HG03045 (cell line): Measurements from ENCODE around the gene YWHAQ.
A peak's percentile ranks its signal among the peaks of the same experiment; 100 is the strongest.

Source experiments
- ATAC-seq: cut with Tn5 transposase; IDR thresholded peaks from one replicate; pipeline ENCODE4 v1.9.1; 2021; ENCODE audit warnings: mild to moderate bottlenecking, moderate library complexity; ENCODE audit not compliant: unreplicated experiment

The YWHAQ gene

DNA sequence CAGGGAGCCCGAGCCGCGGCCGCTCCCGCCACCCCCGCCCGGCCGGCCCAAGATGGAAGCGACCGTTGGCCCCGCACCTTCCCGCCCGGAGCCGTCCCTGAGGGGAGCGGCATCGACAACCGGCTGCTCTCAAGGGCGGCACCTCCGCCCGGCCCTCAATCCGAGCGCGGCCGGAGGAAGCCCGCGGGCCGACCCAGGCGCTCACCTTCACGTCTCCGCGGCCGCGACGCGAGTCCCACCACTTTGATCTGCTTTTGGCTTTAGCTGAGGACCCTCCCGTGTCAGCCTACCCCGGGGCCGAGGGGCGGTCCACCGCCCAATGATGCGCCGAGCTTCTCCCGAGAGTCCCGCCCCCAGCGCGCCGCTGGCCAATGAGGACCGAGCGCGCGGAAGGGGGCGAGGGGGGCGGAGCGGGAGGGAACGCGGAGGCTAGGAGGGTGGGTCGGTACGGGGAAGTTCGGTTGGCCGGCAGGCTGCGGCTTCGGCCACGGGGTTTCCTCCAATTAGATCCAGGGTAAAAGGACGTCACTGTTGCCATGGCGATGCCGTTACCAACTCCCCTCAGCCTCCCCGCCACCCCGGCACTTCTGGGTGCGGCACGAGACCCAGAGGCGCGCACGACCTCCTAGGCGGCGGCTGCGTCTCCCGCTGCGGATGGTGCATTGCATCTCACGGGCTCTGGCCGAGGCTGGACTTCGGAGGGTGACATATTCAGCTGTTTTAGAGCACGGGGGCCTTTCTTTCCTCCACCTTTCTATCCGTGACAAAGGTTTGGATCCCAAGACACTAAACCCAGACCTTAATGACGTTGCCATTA lies at the start of gene YWHAQ:
YWHAQ (minus strand) TSS at position 262 of the 817 bp plus-strand sequence. CDS start 545 bp downstream, outside the sequence.
- ATAC-seq = peak; percentile 94

DNA sequence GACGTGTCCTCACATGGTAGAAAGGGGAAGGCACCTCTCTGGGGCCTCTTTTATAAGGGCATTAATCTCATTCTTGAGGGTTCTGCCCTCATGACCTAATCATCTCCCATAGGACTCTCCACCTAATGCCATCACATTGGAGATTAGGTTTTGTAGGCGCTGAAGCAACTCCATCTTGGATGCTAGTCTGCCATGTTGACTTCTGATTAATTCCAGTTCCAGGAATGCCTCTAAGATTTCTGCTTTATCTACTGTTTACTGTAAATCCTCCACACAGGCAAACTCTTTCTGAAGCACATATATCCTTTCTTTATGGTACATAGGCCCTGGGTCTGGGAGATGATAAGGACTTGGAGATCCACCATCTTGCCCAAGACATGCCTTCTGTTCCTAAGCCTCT lies 49.3 kb upstream of the YWHAQ start:
- ATAC-seq = no peak

DNA sequence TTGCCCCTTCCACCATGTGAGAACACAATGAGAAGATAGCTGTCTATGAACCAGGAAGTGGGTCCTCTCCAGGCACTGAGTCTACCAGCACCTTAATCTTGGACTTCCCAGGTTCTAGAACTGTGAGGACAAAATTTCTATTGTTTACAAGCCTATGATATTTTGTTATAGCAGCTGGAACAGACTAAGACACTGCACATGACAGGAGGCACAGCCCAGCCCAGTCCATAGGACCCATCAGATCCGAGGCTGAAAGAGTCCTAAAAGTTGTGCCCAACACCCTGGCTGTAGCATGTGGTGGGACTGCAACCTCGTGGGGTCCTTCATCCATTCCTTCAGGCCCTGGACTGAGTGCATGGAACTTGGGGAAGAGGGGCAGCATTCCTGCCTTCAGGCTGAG lies 48.4 kb upstream of the YWHAQ start:
- no peak for ATAC-seq

DNA sequence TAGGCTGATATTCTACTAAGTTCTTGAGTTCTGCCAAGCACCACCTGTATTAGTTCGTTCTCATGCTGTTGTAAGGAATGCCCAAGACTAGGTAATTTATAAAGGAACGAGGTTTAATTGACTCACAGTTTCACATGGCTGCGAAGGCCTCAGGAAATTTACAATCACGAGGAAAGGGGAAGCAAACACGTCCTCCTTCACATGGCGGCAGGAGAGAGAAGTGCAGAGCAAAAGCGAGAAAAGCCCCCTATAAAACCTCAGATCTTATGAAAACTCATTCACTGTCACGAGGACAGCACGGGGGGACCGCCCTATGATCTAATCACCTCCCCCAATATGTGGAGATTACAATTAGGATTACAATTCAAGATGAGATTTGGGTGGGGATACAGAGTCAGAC lies 47.7 kb upstream of the YWHAQ start:
- ATAC-seq = no peak

DNA sequence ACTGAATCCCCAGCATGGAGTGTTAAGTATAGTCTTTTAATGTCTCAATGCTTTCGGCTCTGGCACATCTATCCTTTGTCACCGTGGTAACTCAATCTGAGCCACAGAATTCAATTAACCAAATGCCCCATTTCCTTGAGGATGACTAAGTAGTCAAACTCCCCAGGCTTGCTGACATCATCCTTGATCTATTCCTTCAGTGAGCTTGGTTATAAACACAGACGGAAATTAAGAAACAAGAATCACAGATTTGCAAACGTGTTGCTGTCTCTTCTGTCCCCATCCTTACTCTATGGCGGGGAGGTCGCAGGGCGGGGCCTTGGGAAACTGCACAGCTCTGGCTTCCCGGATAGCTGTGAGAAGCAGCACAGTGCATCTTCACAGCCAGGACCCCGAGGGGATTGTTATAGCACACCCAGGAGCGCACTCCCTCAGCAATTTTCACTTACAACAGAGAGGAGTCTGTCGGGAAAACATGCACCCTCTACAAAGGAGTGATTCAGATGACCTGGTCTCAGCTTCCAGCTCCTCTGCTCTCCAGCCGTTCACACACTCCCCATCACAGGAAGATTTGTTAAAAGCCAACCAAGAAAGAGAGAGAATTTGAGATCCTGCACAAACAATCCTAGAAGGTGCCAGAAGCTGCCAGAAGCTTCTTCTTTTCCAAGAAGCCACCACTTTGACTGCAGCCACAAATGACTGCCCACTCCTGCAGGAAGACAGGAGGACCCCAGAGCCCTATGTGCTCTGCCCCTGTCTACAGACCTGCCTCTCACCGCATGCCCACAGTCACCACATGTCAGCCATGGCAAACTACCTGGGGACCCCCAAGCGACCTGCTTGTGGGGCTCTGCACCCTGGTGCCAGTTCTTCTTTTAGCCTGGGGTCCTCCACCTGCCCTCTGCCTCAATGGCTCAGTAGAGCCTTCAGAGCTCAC lies 44.9 kb upstream of the YWHAQ start:
- ATAC-seq = no peak

DNA sequence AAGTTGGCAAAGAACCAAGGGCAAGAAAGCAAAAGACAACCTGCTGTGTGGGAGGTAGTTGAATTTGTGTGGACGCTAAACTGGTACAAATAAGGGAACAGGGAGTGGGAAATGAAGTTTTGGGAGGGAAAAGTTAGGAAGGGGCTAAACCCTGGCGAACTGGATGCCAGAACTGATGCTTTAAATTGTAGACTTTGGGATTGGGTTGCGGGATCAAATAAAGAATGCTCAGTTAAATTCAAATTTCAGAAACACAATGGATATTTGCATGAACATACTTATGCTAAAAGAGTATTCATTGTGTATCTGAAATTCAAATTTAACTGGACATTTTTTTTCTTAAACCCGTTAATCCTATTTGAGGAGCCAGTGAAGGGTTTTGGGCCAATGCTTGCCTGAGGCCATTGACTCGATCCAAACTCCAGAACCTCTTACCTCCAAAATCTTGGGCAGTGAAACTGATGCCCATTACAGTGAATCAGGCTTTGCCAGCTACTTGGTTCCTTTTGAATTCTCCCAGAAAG lies 44.2 kb upstream of the YWHAQ start:
- no peak for ATAC-seq

DNA sequence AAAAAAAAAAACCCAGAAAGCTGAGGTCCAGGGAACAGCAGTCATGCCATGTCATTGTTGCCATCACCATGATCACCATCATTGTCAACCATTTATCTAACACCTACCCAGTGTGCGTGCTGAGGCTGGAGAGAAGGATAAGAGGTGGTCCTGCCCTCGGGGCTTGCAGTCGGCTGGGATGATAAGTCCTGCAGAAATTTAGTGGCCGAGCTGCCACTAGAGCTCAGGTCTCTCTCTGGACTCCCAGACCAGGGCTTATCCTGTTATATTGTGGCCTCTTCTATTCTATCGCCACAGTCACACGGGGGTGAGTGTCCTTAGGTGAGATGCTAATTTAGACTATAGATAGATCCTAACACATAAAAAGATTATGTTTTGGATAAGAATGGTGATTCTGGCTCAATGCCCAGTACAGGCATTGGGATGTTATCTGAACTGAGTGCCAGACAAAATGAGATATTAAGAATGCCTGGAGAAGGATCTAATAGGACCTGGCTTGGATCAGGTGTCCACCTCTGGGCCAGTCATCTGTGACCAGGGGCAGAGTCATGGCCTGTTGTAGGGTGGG lies 43.2 kb upstream of the YWHAQ start:
- no peak for ATAC-seq

DNA sequence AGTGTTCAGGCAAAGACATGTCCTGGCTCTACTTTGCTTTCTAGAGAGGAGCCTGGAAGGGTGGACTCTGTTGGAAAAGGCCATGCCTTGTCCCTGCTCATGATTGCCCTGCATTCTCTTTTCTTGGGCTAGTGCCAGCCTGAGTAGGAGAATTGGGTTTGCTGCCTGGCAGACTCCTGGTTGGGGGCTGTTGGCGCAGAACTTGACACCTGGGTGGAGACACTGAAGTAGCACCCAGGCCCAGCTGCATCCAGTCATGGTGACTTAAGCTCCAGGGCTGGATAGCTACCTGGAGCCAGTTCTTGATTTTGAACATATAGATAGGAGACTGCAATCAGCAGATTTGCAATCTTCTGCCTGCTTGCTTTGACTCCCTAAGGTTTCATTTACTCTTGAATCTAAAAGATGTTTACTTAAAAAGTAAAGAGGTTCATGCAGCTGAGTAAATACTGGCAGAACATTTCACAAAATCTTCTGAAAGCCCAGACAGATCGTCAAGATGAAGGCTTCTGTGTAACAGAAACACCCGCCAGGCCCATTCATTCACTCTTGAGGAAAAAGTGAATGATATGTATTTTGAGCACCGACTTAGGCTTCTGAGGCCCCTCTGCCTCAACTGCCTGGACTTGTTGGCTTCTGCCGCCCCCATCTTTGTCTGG lies 38.0 kb upstream of the YWHAQ start:
- ATAC-seq = no peak

DNA sequence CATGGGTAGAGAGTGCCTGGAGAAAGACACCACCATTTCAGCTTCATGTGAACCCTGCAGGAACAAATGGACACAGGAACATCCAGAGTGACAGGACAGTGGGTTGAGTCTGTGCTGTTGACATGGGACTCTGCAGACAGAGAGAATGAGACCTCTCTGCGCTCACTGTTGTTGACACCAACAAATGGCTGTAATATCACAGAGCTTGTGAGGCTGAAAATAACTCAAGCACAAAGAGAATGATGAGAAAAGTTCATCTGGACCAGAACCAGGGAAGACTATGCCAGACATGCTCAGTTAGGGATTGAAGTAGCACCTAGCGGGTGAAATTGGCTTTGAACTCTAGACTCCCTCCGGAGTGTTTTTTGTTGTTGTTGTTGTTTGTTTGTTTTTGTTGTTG lies 37.0 kb upstream of the YWHAQ start:
- ATAC-seq = no peak

DNA sequence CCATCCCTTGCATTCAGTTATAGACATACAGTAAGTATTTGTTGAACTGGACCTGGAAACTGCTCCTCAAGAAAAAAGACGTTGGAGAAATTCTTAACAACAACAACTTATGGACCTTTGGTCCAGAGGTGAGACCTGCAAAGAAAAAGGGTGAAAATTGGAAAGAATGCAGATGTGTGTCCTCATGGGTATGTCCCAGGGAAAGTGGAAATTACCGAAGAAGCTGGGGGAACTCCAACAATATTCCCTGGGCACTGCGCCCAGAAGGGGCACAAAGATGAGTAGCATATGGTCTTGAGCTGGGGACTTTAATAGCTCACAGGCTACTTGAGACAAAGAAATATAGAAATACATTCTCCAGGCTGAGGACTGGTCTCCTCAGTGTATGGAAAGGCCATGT lies 35.5 kb upstream of the YWHAQ start:
- ATAC-seq = no peak

DNA sequence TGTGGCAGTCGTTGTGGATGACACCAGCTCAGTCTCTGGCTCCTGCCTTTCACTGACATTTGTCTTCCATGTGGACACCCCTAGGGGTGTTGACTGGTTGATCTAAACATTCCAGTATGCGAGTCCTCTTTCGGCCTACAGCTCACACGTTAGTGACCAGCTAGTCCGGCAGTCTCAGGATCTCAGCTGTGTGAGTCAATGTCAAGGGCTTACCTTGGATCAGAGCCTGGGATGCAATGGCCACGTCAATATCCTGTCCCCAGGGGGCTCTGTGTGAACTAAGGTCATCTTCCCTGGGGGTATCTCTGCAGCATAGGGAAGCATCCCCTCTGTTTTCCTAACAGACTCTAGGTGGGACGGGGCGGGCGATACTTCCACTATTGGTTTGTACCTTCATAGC lies 35.1 kb upstream of the YWHAQ start:
- no peak for ATAC-seq

DNA sequence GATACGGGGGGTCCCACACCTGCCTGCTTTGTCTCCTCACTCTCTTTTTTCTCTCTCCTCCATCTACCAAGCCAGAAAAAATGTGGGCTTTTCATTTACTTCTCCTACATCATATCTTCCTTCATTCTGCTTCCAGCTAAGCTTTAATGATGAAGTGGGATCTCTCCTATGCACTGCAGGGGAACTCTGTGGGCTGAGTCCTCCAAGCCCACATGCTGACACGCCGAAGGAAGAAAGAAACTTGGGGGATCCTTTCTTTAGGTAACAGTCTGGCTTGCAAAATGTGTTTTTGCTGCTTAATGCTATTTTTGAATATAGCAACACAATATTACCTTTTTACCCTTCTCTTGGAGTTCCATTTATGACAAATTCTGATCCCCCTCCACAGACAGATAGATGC lies 33.6 kb upstream of the YWHAQ start:
- no peak for ATAC-seq

DNA sequence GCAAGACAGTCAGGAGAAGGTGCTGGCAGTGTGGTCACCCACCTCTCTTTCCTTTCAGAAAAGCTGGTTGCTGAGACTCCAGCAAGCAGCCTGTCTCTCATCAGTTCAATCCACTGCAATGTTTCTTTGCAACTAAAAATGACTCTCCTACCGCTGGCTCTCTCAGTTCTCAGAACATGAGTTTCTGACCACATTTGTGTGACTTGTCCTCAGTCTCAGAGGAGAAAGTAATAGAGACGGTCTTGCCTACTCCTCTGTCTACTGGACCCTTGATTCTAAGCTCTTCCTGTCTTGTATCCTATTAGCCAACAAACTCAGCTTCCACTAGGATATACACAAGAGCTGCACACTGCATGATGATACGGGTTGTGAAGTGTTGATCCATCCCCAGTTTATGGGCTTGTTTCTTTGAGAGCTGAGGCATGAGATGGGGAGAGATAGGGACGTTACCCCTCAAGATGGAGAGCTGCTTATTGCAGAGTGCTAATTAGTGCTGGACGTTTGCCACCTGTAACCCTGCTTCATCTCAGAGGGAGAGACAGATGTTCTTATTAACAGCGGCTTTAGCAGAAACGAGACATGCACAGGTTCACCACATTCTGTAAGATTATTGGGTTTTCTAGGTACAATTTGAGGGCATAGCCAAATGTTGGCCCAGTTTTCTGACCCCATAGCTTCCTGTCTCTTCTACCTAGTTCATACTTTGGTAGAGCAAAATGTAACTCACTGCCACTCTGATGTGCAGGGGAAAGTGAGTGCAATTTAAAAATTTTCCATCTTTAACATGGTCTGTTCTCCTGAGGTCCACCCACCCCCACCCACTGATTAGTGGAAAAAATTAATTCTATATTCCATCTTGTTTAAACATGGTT lies 32.4 kb upstream of the YWHAQ start:
- peak; percentile 54 for ATAC-seq

DNA sequence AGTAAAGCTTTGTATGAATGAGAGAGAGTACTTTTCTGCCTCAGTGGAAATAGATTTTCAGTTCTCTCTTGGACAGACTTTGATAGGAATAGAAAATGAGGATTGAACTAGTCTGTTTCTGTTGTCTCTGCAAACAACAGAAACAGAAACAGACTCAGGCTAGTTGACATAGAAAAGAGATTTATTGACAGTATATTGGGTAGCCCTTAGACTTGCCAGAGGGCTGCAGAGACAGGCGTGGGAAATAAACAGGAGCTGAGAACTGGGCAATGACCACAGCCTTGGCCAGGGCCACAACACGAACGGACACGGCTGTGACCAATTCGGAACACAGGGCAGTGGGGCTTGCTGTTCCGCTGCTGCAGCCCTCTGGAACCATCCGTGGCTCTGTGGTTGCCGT lies 30.5 kb upstream of the YWHAQ start:
- no peak for ATAC-seq

DNA sequence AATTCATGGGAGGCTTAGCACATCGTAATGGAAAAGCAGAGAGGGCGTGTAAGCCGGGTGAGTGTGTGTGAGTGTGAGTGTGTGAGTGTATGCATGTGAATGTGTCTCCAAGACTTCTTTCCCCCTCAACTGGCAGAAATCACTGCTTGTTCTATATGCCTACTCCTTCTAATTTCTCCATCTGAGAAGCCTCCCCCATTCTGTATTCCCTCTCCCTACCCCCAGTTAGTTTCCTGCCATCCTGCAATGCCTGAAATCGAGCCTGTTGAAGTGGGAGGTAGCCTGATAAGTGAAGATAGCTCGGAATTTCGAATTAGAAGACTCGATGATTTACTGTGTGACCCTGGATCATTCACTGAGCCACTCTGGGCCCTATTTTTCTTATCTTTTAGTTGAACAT lies 30.0 kb upstream of the YWHAQ start:
- ATAC-seq = no peak

DNA sequence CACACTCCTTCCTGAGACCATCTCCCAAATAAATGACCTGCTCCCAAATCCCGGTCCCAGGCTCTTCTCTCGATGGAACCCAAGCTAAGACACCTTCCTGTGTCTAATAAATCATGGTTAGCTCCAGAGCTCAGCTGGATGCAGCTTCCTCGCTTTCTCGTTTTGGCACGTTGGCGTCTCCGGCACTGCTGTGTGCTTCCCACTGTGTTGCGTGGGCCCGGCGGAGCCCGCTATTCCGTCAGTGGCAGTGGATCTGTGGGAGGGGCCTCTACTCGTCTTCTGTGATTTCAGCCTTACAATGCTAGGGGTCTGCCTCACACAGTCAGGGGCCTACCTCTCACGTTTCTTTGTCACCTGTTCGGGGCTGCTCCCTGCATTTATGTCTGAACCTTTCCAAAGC lies 29.4 kb upstream of the YWHAQ start:
- ATAC-seq = no peak

DNA sequence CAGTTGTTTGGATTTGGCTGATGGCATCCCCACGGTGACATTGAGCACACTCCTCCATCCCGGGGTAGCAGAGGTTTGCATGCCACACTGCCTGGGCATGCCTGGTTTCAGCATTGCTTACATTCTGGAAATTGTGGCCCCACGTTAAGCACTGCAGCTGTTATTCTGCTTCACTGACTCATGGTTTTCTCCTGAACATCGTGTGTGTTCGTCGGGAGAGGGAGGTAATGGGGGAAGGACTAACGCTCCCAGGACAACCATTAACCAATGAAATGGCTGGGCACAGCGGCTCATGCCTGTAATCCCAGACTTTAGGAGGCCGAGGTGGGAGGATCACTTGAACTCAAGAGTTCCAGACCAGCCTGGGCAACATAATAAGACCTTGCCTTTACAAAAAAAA lies 28.2 kb upstream of the YWHAQ start:
- ATAC-seq = no peak

DNA sequence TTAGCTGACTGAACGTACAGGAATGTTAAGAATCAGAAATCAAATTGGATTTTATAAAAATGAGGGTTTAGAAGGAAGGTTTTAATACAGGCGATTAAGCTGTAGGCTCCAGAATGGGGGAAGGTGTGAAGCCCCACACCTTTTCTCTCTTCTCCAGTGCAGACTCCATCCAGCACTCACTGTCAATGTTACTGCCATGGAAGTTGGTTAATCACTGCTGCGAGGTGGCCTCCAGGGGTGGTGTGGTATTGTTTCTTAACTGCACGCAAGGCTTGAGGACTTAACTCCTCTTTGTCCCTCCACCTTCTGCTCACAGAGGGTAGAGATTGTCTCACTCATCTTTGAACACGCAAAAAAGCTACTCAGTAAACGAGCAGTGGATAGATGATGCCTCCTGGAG lies 26.9 kb upstream of the YWHAQ start:
- no peak for ATAC-seq

DNA sequence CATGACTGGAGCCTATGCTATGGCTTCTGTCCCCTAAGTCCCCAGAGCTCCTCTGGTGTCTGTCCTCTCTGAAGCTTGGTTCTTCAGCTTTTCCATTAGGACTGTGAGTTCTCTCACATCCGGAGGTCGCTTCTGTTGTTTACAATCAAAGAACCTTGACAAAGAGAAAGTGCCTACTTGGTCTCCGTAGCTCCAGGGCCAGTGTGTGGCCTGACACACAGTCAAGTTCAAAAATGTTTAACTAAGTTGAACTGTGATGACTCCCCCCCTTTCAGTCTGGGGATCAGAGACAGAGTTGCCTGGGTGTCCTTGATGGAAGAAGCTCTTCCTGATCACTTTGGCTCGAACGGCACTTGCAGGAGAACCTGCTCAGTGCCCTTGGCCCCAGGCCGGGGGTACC lies 26.3 kb upstream of the YWHAQ start:
- no peak for ATAC-seq

DNA sequence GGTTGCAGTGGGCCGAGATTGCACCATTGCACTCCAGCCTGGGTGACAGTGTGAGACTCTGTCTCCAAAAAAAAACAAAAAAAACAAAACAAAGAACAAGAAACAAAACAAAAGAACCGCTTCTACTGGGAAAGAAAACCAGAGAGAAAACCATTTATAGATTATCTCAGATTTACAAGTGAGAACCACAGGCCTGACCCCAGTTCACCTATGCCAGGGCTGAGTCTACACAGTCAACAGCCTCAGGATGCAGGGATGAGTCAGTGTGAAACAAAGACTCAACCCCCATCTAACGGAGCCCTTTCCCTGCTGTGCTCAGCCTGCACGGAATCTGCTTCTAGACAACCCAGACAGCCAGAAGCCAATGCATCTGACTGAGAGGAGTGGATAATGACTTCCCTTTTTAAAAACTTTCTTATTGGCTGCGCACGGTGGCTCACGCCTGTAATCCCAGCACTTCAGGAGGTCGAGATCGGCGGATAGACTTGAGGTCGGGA lies 25.5 kb upstream of the YWHAQ start:
- ATAC-seq = peak; percentile 96
